ENCODE data around the gene STK25. TPM values are rescaled to one million over a fixed set of nuclear protein-coding genes. Genes with fewer than 3 reads are reported as not detected.

STK25 gene
- total and polyA plus RNA-seq, 8 donors: 93.8 to 446 (median 144) TPM

DNA sequence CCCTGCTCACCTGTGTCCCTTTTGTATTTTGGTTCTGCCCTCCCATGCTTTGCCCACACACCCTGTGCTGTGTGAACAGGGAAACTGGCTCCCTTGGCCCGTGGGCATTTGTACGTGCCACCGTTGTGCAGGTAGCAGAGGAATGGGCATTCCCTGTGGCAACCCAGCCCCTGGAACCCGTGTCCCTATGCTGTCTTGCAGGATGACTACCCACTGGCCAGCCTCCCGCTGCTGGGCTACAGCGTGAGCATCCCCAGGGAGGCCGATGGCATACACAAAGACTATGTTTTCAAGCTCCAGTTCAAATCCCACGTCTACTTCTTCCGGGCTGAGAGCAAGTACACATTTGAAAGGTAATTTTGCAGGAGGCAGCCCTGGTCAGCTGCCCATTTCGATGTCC is 15.3 kb downstream of the STK25 start:
- intact Hi-C loops (cut with DNase I; ENCODE audit: low total_unique reads): no loop called here

GRCh38 chr2:241492174-241492565 is 16.2 kb downstream of the STK25 start:
- H3K4me3 ChIP-seq: no peak overlapping the region
- H3K27me3 ChIP-seq: no peaks in the 10 kb centered on the region
- DNase-seq: no peak
- intact Hi-C loops (cut with DNase I; ENCODE audit: low total_unique reads): no loop called here
- TF ChIP-seq, protein P1, sequence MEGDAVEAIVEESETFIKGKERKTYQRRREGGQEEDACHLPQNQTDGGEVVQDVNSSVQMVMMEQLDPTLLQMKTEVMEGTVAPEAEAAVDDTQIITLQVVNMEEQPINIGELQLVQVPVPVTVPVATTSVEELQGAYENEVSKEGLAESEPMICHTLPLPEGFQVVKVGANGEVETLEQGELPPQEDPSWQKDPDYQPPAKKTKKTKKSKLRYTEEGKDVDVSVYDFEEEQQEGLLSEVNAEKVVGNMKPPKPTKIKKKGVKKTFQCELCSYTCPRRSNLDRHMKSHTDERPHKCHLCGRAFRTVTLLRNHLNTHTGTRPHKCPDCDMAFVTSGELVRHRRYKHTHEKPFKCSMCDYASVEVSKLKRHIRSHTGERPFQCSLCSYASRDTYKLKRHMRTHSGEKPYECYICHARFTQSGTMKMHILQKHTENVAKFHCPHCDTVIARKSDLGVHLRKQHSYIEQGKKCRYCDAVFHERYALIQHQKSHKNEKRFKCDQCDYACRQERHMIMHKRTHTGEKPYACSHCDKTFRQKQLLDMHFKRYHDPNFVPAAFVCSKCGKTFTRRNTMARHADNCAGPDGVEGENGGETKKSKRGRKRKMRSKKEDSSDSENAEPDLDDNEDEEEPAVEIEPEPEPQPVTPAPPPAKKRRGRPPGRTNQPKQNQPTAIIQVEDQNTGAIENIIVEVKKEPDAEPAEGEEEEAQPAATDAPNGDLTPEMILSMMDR (IDR thresholded peaks at IDR 0.05): no peak
- TF ChIP-seq POLR2A (IDR thresholded peaks at IDR 0.05): no peak
- no peak for TF ChIP-seq POLR2AphosphoS5 (IDR thresholded peaks at IDR 0.05)
- no peak for TF ChIP-seq EP300 (IDR thresholded peaks at IDR 0.05)
- H3K36me3 ChIP-seq: peaks cover 45 to 79% (median 71%) of the 10 kb centered on the region in 4 donors
- no peak overlapping the region for H3K27ac ChIP-seq
- peaks cover 0 to 20% (median 17%) of the 10 kb centered on the region in 4 donors for H3K4me1 ChIP-seq
- H3K9me3 ChIP-seq: no peaks in the 10 kb centered on the region
- 91 to 96% (median 93%) methylated on average over 5 to 7 of the region's 7 CpGs for WGBS, 5 donors

More for the DNA sequence above, 15.3 kb downstream of the STK25 start:
- Histone ChIP-seq H3K4me3 (no peak overlapping the region), H3K27me3 (no peaks in the 10 kb centered on the region), H3K9me3 (no peaks in the 10 kb centered on the region), H3K36me3 (peaks cover 47 to 87% (median 79%) of the 10 kb centered on the region in 4 donors), H3K27ac (no peak overlapping the region), H3K4me1 (peaks cover 0 to 24% (median 18%) of the 10 kb centered on the region in 4 donors)
- DNase-seq: no peak
- TF ChIP-seq EP300 (IDR thresholded peaks at IDR 0.05): no peak
- TF ChIP-seq POLR2AphosphoS5 (IDR thresholded peaks at IDR 0.05): no peak
- TF ChIP-seq, protein P1 (IDR thresholded peaks at IDR 0.05): no peak
- TF ChIP-seq POLR2A (IDR thresholded peaks at IDR 0.05): no peak
- 83 to 92% (median 90%) methylated on average over 10 of the region's 10 CpGs for WGBS, 5 donors

DNA sequence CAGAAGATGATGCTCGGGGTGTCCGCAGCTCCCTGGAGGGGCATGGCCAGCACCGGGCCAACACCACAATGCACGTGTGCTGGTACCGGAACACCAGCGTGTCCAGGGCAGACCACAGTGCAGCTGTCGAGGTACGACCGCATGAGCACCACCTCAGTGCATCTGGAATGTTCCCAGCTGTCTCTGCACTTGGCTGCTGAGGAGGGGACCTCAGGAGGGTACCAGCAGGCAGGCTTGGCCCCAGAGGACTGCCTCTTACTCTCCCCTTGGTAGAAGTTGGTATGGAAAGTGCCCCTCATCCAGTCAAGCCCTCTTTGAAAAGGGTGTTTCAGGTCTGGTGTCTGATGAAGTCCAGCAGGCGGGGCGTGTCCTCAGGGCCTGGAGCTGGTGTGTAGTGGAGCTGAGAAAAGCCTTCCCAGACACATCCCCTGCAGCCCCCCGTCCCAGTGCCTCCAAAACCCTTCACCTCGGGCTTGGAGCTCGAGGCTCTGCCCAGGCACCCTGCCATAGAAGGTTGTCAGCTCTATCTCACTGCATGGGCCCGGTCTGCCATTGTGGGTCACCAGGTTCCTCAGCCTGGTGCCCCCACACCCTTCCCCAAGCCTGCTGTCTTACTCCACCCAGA is 16.7 kb downstream of the STK25 start:
- 86 to 93% (median 87%) methylated on average over 9 to 15 of the region's 15 CpGs for WGBS, 5 donors
- intact Hi-C loops (cut with DNase I; ENCODE audit: low total_unique reads): no loop called here
- peaks cover 0 to 17% (median 14%) of the 10 kb centered on the region in 4 donors for H3K4me1 ChIP-seq
- no peak for DNase-seq
- no peak overlapping the region for H3K4me3 ChIP-seq
- TF ChIP-seq POLR2A (IDR thresholded peaks at IDR 0.05) (no peak), EP300 (IDR thresholded peaks at IDR 0.05) (no peak), POLR2AphosphoS5 (IDR thresholded peaks at IDR 0.05) (no peak)
- TF ChIP-seq, protein P1 (IDR thresholded peaks at IDR 0.05): no peak
- peaks cover 48 to 79% (median 71%) of the 10 kb centered on the region in 4 donors for H3K36me3 ChIP-seq
- no peaks in the 10 kb centered on the region for H3K27me3 ChIP-seq
- no peak overlapping the region for H3K27ac ChIP-seq
- H3K9me3 ChIP-seq: no peaks in the 10 kb centered on the region

- H3K36me3 ChIP-seq: peaks cover 46 to 75% (median 67%) of the 10 kb centered on the region in 4 donors
- WGBS, 5 donors: 77 to 83% (median 80%) methylated on average over 15 to 16 of the region's 16 CpGs
- no peak overlapping the region for H3K4me3 ChIP-seq
- H3K27me3 ChIP-seq: no peaks in the 10 kb centered on the region
- H3K9me3 ChIP-seq: no peaks in the 10 kb centered on the region
- no peak for DNase-seq
- peaks cover 0 to 17% (median 13%) of the 10 kb centered on the region in 4 donors for H3K4me1 ChIP-seq
- intact Hi-C loops (cut with DNase I; ENCODE audit: low total_unique reads): no loop called here
- no peak overlapping the region for H3K27ac ChIP-seq
- TF ChIP-seq POLR2A (IDR thresholded peaks at IDR 0.05): no peak
These were observed 17.4 kb downstream of the STK25 start for GRCh38 chr2:241490825-241491506.

Measured in stomach (tissue), 9 donors.